HG02759 (cell line): ENCODE data around the gene ALPK3.

Experiments used
- ATAC-seq: cut with Tn5 transposase; IDR thresholded peaks from one replicate; pipeline ENCODE4 v1.9.1; 2021; ENCODE audit warnings: mild to moderate bottlenecking, moderate library complexity; ENCODE audit not compliant: unreplicated experiment

ALPK3 gene

GRCh38 chr15:84889991-84890669, 73.0 kb downstream of the ALPK3 start:
- no peak for ATAC-seq

GRCh38 chr15:84890670-84891162, 73.6 kb downstream of the ALPK3 start:
- ATAC-seq = no peak

DNA sequence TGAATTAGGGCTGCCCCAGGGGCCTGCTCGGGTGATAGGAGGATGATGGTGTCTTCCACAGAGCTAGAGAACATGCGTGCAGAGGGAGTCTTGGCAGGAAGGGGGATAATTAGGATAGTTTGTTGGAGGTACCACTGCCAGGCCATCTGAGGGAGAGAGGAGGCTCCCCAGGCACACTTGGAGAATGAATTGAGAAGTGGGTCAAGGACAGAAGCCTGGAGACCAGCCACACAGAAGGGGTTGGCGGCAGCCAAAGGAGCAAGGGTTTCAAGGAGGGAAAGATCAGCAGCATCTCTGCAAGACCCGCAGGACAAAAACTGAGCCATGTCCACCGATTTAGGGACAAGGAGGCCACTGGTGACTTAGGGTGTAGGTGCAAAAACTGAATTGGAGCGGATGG, 74.2 kb downstream of the ALPK3 start:
- no peak for ATAC-seq

DNA sequence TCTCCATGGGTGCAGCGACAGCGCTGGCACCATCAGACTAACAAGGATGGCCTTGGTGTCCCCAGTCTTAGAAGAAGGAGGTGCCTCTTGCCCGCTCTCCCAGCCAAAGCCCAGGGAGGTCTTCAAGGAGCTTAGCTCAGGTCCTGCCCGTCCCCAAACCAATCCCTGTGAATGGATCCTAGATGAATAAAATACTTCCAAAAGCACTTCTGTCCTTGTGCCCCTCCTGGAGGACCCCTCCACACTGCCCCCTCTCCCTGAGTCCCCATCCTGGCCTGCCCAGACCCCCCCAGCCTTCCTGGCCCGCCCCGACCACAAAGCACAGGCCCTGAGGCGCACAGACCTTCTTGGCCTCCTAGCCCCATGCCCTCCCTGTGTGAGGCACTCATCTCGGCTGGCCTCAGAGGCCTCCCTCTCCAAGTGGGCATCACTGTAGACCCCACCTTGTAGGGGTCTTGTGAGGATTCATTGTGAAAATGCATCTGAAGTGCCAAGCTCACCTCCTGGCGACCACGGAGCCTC, 75.7 kb downstream of the ALPK3 start:
- no peak for ATAC-seq

GRCh38 chr15:84893607-84894006, 76.5 kb downstream of the ALPK3 start:
- no peak for ATAC-seq

- ATAC-seq = no peak
Observed at GRCh38 chr15:84894736-84895425, 77.7 kb downstream of the ALPK3 start.

- no peak for ATAC-seq
Observed at GRCh38 chr15:84898761-84899160, 81.6 kb downstream of the ALPK3 start.

- ATAC-seq = no peak
Observed at GRCh38 chr15:84899750-84900149, 82.6 kb downstream of the ALPK3 start.

GRCh38 chr15:84901540-84901939, 84.4 kb downstream of the ALPK3 start:
- ATAC-seq = no peak

- ATAC-seq = no peak
Observed at GRCh38 chr15:84903751-84904150, 86.6 kb downstream of the ALPK3 start.

DNA sequence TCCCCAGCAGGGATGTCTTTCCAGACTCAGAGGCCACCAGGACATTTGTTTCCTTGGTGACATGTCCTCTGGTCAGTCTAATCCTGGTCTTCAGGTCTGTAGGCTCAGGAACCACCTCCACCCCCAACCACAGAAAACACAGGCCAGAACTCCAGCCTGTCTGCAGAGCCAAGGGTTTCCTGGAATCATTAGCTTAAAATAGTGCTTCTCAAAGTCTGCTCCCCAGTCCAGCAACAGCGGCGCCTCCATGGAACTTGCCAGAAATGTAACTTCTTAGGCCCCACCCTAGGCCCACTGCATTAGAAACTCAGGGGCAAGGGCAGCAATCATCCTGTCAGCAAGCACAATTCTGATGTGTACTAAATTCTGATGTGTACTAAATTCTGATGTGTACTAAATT, 87.3 kb downstream of the ALPK3 start:
- ATAC-seq = no peak

- no peak for ATAC-seq
Observed at GRCh38 chr15:84905016-84905916, 88.1 kb downstream of the ALPK3 start.

GRCh38 chr15:84907731-84908130, 90.6 kb downstream of the ALPK3 start:
- ATAC-seq = no peak

DNA sequence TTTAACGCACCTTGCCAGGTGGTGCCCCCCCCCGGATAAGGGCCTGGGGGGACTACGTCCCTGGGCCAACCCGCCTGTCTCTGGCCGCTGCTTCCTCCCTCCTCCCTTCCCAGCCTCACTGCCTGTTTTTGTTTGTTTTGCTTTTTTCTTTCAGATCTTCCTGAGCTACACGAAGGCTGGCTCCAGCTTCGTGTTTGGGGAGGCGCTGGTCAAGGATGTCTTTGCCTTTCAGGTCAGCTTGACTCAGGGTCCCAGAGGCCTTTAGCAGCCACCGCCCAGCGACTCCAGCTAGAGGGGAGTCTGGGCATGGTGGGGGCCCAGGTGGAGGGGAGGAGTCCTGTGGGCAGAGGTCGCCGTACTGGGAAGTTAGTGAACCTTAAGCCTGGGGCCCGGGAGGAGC, 91.4 kb downstream of the ALPK3 start:
- ATAC-seq = no peak

DNA sequence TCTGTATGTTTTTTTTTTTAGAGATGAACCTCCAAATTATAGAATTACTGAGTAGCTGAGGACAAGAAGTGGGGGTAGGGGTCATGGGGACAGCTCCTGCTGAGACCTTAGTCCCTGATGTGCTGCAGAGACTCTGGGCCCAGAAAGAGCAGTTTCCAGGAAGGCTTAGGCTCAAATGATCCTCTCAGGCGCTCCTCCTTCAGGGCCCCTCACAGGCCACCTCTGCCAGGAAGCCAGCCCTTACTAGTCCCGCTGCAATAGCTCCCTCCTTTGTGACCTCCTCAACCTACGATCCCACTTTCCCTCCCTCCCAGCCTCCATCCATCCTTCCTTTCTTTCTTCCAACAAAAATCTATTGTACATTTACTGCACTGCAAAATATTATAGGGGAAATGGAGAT, 91.9 kb downstream of the ALPK3 start:
- no peak for ATAC-seq

DNA sequence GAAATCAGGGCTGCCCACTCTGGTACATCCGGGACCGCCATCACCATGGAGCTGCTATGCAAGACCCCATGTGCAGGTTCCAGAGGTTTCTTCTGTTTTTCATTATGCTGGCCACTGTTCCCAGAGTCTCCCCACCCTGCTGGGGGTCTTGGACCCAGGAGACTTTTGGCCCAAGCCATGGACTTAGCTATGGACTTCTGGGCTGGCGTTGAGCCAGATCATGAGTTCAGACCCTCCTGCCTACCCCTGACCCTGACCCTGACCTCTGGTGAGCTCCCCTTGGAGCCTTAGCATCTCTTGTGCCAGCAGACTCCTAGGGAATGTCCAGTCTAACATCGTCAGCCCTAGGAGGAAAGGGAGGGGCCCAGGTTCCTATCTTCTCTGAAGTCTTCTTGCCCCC, 92.6 kb downstream of the ALPK3 start:
- no peak for ATAC-seq

- no peak for ATAC-seq
Observed at GRCh38 chr15:84910928-84911623, 93.9 kb downstream of the ALPK3 start.

DNA sequence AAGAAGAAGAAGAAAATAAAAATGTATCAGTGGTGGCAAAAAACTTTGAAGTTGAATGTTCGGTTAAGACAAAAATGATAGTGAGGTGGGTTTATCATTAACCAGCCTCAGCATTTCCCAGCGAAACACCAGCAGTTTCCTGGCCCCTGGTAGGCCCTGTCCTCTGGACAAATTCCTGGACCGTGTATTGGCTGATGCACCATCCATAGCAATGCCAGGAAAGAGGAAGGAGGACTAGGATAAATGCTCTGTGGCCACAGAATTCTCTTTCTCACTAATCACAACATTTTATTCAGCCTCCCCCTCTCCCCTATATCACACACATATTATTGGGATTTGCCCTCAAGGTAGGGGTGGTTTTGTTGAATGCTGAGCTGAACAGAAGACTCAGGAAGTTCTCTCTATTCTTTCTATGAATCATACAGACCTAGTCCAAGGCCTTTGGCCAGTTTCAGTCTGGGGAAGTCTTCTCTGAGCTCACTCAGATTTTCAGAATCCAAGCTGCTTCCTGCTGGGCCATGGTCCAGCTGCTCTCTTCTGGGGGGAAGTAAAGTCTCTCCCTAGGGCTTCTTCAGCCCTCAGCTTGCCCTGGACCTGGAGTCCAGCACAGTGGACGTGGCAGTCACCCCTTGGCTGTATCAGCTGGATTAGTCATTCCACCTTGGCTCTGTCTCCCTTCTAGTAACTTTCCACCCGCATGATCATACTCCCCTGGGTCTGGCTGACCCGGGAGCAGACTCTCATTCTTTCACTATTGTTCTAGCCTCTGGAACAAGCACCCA, 94.9 kb downstream of the ALPK3 start:
- ATAC-seq = no peak

DNA sequence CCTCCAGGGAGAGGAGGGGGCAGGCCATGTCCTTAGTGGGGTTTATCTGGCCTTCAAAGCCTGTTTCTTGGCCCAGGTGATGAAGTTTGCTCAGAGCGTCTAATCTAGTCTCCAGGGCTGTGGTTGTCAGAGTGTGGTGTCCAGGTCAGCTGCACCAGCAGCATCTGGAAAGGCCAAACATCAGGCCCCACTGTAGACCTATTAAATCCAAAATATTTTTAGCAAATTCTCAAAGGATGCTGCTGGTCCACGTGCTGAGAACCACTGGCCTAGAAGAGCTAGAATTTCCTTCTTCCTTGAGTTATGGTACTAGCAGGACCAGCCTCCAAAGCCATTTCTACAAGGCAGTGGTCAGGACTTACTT, 96.2 kb downstream of the ALPK3 start:
- ATAC-seq = no peak

DNA sequence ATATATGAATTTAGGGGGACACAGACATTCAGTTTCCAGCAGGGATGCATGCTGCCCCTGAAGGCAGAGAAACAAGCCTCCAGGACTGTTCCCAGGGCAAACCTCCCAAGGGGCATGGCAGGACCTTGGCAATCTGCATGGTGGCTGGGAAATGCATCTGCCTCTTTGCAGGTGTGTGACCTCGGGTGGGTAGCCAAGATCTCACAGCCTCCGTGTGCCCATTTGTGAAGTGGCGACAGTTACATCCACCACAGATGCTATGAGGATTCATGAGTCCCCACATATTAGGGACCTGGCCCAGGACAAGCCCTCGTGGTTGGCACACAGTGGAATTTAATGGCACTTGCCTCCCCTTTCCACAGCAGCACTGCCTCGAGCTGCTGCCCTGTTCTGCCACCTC, 97.2 kb downstream of the ALPK3 start:
- peak; percentile 5 for ATAC-seq
